Measurements from ENCODE around the gene INSYN2B.

DNA sequence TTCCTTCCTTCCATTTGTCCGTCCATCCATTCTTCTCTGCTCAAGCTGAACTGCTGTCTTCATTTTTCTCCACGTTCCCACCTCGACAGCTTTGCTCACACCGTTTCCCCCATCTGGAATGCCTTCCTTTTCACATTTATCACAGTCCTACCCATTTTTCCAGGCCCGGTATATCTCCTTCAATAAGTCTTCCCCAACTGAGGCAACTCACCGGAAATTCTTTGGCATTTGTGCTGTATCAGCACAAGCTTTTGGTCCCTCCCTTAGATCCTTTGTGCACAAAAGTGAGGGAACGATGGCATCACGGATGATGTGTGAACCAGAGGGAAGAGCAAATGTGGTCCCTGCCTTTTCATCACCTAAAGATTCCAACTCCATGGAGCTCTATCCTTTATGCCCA lies 45.6 kb upstream of the INSYN2B start:
- no peak for TF ChIP-seq POLR2A (IDR thresholded peaks at IDR 0.05)
- TF ChIP-seq, protein P1, sequence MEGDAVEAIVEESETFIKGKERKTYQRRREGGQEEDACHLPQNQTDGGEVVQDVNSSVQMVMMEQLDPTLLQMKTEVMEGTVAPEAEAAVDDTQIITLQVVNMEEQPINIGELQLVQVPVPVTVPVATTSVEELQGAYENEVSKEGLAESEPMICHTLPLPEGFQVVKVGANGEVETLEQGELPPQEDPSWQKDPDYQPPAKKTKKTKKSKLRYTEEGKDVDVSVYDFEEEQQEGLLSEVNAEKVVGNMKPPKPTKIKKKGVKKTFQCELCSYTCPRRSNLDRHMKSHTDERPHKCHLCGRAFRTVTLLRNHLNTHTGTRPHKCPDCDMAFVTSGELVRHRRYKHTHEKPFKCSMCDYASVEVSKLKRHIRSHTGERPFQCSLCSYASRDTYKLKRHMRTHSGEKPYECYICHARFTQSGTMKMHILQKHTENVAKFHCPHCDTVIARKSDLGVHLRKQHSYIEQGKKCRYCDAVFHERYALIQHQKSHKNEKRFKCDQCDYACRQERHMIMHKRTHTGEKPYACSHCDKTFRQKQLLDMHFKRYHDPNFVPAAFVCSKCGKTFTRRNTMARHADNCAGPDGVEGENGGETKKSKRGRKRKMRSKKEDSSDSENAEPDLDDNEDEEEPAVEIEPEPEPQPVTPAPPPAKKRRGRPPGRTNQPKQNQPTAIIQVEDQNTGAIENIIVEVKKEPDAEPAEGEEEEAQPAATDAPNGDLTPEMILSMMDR (IDR thresholded peaks at IDR 0.05), result no peak
